Erythroblast (primary cell): ENCODE data around the gene TPD52L1.

Source experiments
- GATA1 ChIP-seq: IDR thresholded peaks from 2 replicates; pipeline ENCODE4 v1.6.1; 2011; ENCODE audit warnings: low read depth, mild to moderate bottlenecking, control low read depth, low read length, moderate library complexity
- POLR2A ChIP-seq: IDR thresholded peaks from 2 replicates; pipeline ENCODE4 v1.6.1; 2011; ENCODE audit warnings: mild to moderate bottlenecking, low read length

- TF ChIP-seq POLR2A (no peak), GATA1 (no peak)
These were observed 126.4 kb downstream of the TPD52L1 start for GRCh38 chr6:125279961-125280360.
